Measurements from ENCODE around the gene TVP23C.

TVP23C gene

DNA sequence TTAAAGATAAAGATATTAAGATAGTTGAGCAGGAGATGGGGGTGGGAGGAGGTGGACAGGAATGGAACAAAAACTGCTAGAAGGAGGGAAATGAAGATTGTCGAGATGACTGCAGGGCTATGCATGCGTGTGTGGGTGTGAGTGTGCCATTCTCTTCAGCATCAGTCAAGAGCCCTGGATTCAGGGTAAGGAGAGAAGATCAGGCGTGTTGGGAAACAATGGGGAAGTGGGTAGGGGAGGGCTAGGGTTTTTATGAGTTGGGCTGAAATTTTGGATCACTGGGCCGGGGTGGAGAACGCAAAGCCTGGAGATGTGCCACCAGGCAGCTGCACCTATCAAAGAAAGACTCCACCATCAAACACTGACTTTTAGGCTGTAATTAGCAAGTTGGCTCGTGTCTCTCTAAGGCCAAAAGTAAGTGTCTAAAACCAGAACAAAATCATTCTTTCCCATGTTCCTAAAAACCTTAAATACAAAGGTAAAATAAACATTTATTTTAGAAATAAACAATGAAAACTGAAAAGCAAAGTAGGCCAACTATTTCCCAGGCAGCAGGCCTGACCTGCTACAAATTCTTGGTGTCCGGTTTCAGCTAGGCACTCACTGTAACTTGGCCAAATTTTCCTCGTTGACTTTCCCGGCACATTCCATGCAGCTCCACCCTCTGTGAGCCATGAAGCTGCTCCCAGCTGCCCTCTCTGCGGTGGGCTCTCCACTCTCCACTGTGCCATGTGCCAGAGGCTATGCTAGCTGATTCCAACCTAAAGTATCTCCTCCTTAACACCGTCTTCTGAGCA, 100.1 kb downstream of the TVP23C start:
- no peak for FAIRE-seq

GRCh38 chr17:15457723-15458094, 105.6 kb downstream of the TVP23C start:
- FAIRE-seq, result no peak

GRCh38 chr17:15456972-15457722, 106.1 kb downstream of the TVP23C start:
- FAIRE-seq, result no peak

DNA sequence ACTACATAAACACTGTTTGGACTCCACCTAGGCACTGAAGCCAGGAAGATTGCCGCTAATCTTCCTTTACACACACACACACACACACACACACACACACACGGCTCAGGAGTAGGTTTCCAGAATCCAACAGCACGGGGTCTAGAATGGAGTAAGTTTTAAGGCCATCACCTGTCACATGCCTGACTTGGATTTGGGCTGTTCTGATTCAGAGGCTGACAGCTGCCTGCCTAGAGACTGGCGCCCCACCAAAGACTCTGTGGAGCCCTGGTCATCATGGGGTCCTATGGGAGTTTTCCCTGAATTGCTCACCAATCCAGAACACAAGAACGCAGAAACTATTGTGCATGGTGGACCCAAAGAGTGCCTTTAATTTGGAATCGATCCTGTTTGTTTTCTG, 106.8 kb downstream of the TVP23C start:
- FAIRE-seq, result no peak

- FAIRE-seq, result no peak
These were observed 108.9 kb downstream of the TVP23C start for GRCh38 chr17:15454346-15454745.

- FAIRE-seq, result no peak
These were observed 109.5 kb downstream of the TVP23C start for GRCh38 chr17:15453782-15454181.

GRCh38 chr17:15453246-15453645, 110.0 kb downstream of the TVP23C start:
- FAIRE-seq, result no peak

DNA sequence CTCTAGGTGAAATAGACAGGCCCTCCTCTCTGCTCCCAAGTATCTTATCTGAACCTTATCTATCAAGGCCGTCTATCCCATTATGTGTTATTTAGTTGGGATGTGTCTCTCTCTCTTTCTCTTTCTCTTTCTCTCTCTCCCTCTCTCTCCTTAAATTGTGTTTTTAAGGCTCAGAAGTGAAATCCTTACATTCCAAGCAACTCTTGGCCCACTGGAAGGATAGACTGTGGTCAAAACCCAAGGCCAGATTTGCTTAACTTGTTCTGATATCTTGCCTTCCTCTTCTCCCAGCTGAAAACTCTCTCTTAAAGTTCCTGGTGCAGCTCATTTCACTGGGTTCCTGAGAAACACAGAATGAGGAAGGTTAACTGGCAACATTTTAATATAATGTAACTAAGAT, 110.5 kb downstream of the TVP23C start:
- no peak for FAIRE-seq
